HCT116 (cell line): Measurements from ENCODE around the gene H6PD. TPM values are rescaled to one million over a fixed set of nuclear protein-coding genes. Genes with fewer than 3 reads are reported as not detected.
A peak's percentile ranks its signal among the peaks of the same experiment; 100 is the strongest.

Experiments used
- ATAC-seq: fragments of 200-7000 bp; cut with Tn5 transposase; 2 replicates; pipeline ENCODE4 v1.9.1; 2020; ENCODE audit warnings: mild to moderate bottlenecking, moderate library complexity
- BruUV-seq: library from RNA; stranded (reverse); fragments of 400-500 nt; replicated peaks from 2 replicates; lab custom pipeline; 2021; lab: Mats Ljungman, UMichigan
- CTCF ChIA-PET: fragments of 300-600 bp; sonication (Branson Sonifier 250); formaldehyde crosslinking; loops from one replicate; lab custom pipeline; 2021; ENCODE audit warnings: antibody characterized with exemption; lab: Charles Lee
- POLR2A ChIA-PET: fragments of 300-600, 350-600 bp; sonication (Branson Sonifier 250); formaldehyde crosslinking; loops from one replicate; lab custom pipeline; 2021; ENCODE audit warnings: antibody characterized with exemption; lab: Charles Lee
- RAD21 ChIA-PET, 2 experiments: fragments of 300-600 bp; sonication (Branson Sonifier 250); formaldehyde crosslinking; loops; one replicate each; lab custom pipeline; 2023; ENCODE audit warnings: low total read pairs in 2 of 2; ENCODE audit not compliant: uncharacterized antibody in 2 of 2, unreplicated experiment in 2 of 2, low non-redundant PET in 1 of 2; lab: Charles Lee
- DNase-seq: peaks from one replicate; pipeline ENCODE4 v3.0.0-alpha.2; 2010; ENCODE audit warnings: low read depth, low spot score
- H2AFZ ChIP-seq: fragments of 200-600 bp; shearing (Covaris generic), sonication (generic); 2 replicates; pipeline ENCODE4 v1.6.1; 2017; ENCODE audit warnings: low read depth, mixed run types, mixed read lengths, antibody characterized with exemption, low read length; ENCODE audit not compliant: poor library complexity, severe bottlenecking
- H3K27ac ChIP-seq: 2 replicates; pipeline ENCODE4 v1.5.1; 2012; ENCODE audit warnings: low read depth, low read length
- H3K27me3 ChIP-seq: fragments of 200-600 bp; sonication (generic); 2 replicates; pipeline ENCODE4 v1.6.1; 2016; ENCODE audit warnings: mixed run types, low read length, mixed read lengths; ENCODE audit not compliant: insufficient read depth
- H3K36me3 ChIP-seq, 2 experiments: fragments of 200-500 bp in 1 of 2; fragments of 200-600 bp in 1 of 2; sonication (Bioruptor generic) in 1 of 2; sonication (generic) in 1 of 2; 2 replicates each; pipeline versions ENCODE4 v1.5.1 to v1.6.1; 2014 to 2016; ENCODE audit warnings: low read length in 2 of 2, inconsistent platforms in 1 of 2, mixed read lengths in 1 of 2, mixed run types in 1 of 2; ENCODE audit not compliant: insufficient read depth in 2 of 2, control insufficient read depth in 1 of 2
- H3K4me1 ChIP-seq, 2 experiments: fragments of 200-600 bp in 1 of 2; sonication (generic) in 1 of 2; 2 replicates each; pipeline versions ENCODE4 v1.5.1 to v1.6.1; 2012 to 2017; ENCODE audit warnings: low read length in 2 of 2, inconsistent platforms in 1 of 2, mild to moderate bottlenecking in 1 of 2, mixed read lengths in 1 of 2, mixed run types in 1 of 2, moderate library complexity in 1 of 2; ENCODE audit not compliant: insufficient read depth in 2 of 2, control insufficient read depth in 1 of 2
- H3K4me2 ChIP-seq: fragments of 200-600 bp; sonication (generic); 2 replicates; pipeline ENCODE4 v1.6.1; 2017; ENCODE audit warnings: mixed run types, low read length, mixed read lengths
- H3K4me3 ChIP-seq, 2 experiments: fragments of 200-600 bp in 1 of 2; sonication (generic) in 1 of 2; replicated peaks in 1 of 2; 2 replicates each; pipeline ENCODE4 v1.5.1; 2011 to 2016; ENCODE audit warnings: low read length in 2 of 2, control low read depth in 1 of 2, low read depth in 1 of 2, mild to moderate bottlenecking in 1 of 2, mixed read lengths in 1 of 2, mixed run types in 1 of 2
- H3K79me2 ChIP-seq: fragments of 200-600 bp; sonication (generic); 2 replicates; pipeline ENCODE4 v1.6.1; 2017; ENCODE audit warnings: mild to moderate bottlenecking, mixed run types, low read length, moderate library complexity, mixed read lengths; ENCODE audit not compliant: insufficient read depth
- H3K9ac ChIP-seq: fragments of 200-600 bp; sonication (generic); 2 replicates; pipeline ENCODE4 v1.6.1; 2016; ENCODE audit warnings: low read length, mixed read lengths
- H3K9me2 ChIP-seq: fragments of 200-600 bp; sonication (generic), shearing (Covaris generic); 2 replicates; pipeline ENCODE4 v1.6.1; 2017; ENCODE audit warnings: mixed run types, mild to moderate bottlenecking, moderate library complexity; ENCODE audit not compliant: insufficient read depth
- H3K9me3 ChIP-seq, 2 experiments: fragments of 200-500 bp in 1 of 2; fragments of 200-600 bp in 1 of 2; sonication (Bioruptor generic) in 1 of 2; sonication (generic) in 1 of 2; 2 replicates each; pipeline ENCODE4 v1.6.1; 2014 to 2017; ENCODE audit warnings: low read length in 2 of 2, mixed read lengths in 2 of 2, inconsistent platforms in 1 of 2, low read depth in 1 of 2, mild to moderate bottlenecking in 1 of 2, mixed run types in 1 of 2, moderate library complexity in 1 of 2; ENCODE audit not compliant: control insufficient read depth in 1 of 2, insufficient read depth in 1 of 2
- H4K20me1 ChIP-seq: fragments of 200-600 bp; sonication (generic), shearing (Covaris generic); 2 replicates; pipeline ENCODE4 v1.6.1; 2017; ENCODE audit warnings: mixed run types, mild to moderate bottlenecking, moderate library complexity; ENCODE audit not compliant: insufficient read depth
- CTCF ChIP-seq, 3 experiments: fragments of 200-600 bp in 1 of 3; sonication (generic) in 1 of 3; IDR thresholded peaks in 2 of 3; conservative IDR thresholded peaks in 1 of 3; 2 replicates each; pipeline ENCODE4 v1.5.1; 2012 to 2017; ENCODE audit warnings: low read depth in 2 of 3, low read length in 2 of 3, antibody characterized with exemption in 1 of 3, borderline replicate concordance in 1 of 3, control low read depth in 1 of 3, mild to moderate bottlenecking in 1 of 3, mixed read lengths in 1 of 3, mixed run types in 1 of 3, moderate library complexity in 1 of 3; ENCODE audit not compliant: insufficient read depth in 1 of 3
- EGR1 ChIP-seq: IDR thresholded peaks from 2 replicates; pipeline ENCODE4 v1.6.1; 2012; ENCODE audit warnings: low read depth
- FOSL1 ChIP-seq: IDR thresholded peaks from 2 replicates; pipeline ENCODE4 v1.6.1; 2012; ENCODE audit warnings: low read depth
- JUND ChIP-seq: IDR thresholded peaks from 2 replicates; pipeline ENCODE4 v1.6.1; 2012
- POLR2AphosphoS5 ChIP-seq: IDR thresholded peaks from 2 replicates; pipeline ENCODE4 v1.6.1; 2011; ENCODE audit warnings: mild to moderate bottlenecking, low read depth, low read length, moderate library complexity
- SP1 ChIP-seq: IDR thresholded peaks from 2 replicates; pipeline ENCODE4 v1.6.1; 2012; ENCODE audit warnings: low read depth
- ZFX ChIP-seq: fragments of 450-650 bp; IDR thresholded peaks from 2 replicates; pipeline ENCODE4 v1.6.1; 2017
- ZNF274 ChIP-seq: fragments of 200-500 bp; sonication (Bioruptor generic); IDR thresholded peaks from 2 replicates; pipeline ENCODE4 v1.6.1; 2014; ENCODE audit warnings: mild to moderate bottlenecking, low read depth, low read length, inconsistent platforms
- intact Hi-C: fragments of 100-400 bp; cut with micrococcal nuclease; formaldehyde crosslinking; loops from 2 replicates; pipeline ENCODE4 v1.10.0; 2022
- total RNA-seq: library from RNA; stranded (reverse); gene quantifications from one replicate; pipeline ENCODE4 v1.2.1, GENCODE V29; 2021; ENCODE audit not compliant: unreplicated experiment

H6PD gene
- total RNA-seq, 1 experiment from 2014 or later: 16.2 TPM

- ChIA-PET CTCF (no interaction called here), POLR2A (no interaction called here), RAD21 (no interaction called here)
- peak; percentile 46 for ATAC-seq
- no peak for DNase-seq
- Histone ChIP-seq H3K4me3 (peak overlapping the region; percentile 75 to 92), H4K20me1 (no peaks in the 10 kb centered on the region), H3K4me2 (peak overlapping the region; percentile 97), H3K36me3 (0 out of 4 replicates have a peak, but pooled peaks cover 0 to 3% of the 10 kb centered on the region in 2 experiments), H2AFZ (no peak overlapping the region), H3K9me3 (no peaks in the 10 kb centered on the region), H3K9ac (peak overlapping the region; percentile 76), H3K9me2 (no peaks in the 10 kb centered on the region), H3K27ac (peak overlapping the region; percentile 51), H3K4me1 (peaks cover 19 to 39% of the 10 kb centered on the region in 2 experiments), H3K79me2 (peaks cover 54% of the 10 kb centered on the region), H3K27me3 (no peaks in the 10 kb centered on the region)
- TSS peak; percentile 61 for BruUV-seq
- intact Hi-C loops: no loop called here
- TF ChIP-seq ZFX (0 out of 2 replicates have a peak, but pooled peaks have one; percentile 21), EGR1 (no peak)
Measured at GRCh38 chr1:9293533-9294404, 59.2 kb downstream of the H6PD start.

GRCh38 chr1:9294405-9294773, 59.8 kb downstream of the H6PD start:
- Histone ChIP-seq H3K36me3 (0 out of 4 replicates have a peak, but pooled peaks cover 0 to 3% of the 10 kb centered on the region in 2 experiments), H3K27ac (0 out of 2 replicates have a peak overlapping the region, but pooled peaks have one; percentile 12), H3K79me2 (peaks cover 56% of the 10 kb centered on the region), H3K9me3 (no peaks in the 10 kb centered on the region), H3K4me3 (peak overlapping the region; percentile 75 to 92), H3K27me3 (no peaks in the 10 kb centered on the region), H3K4me1 (peaks cover 22 to 46% of the 10 kb centered on the region in 2 experiments), H3K4me2 (peak overlapping the region; percentile 97), H2AFZ (no peak overlapping the region), H3K9me2 (no peaks in the 10 kb centered on the region), H4K20me1 (no peaks in the 10 kb centered on the region), H3K9ac (peak overlapping the region; percentile 76)
- intact Hi-C loops: no loop called here
- TF ChIP-seq SP1 (peak; percentile 40; the same call in 1 of the 2 replicates), EGR1 (no peak), ZNF274 (no peak), JUND (peak; percentile 48), CTCF (IDR thresholded peaks at IDR 0.05 in 2 of 3, conservative IDR thresholded peaks at IDR 0.05 in 1 of 3; ENCODE audit: borderline replicate concordance in 1 of 3, insufficient read depth in 1 of 3, low read depth in 2 of 3, low read length in 2 of 3) (0 out of 6 replicates have a peak, but pooled peaks of 1 of the 3 experiments have one; percentile 6), POLR2AphosphoS5 (peak; percentile 28; the same call in 1 of the 2 replicates), FOSL1 (peak; percentile 58)
- POLR2A ChIA-PET: no interaction called here
- ATAC-seq (peak; percentile 18), DNase-seq (no peak)
- no TSS peak for BruUV-seq
- RAD21 ChIA-PET: interaction anchor here in 1 of 2 experiments (0.7 kb wide), 1 partner anchor 160 kb away, joined by 4 read pairs; no protein-coding TSS in a partner anchor
- CTCF ChIA-PET: no interaction called here
